ENCODE data around the gene THAP7. TPM values are rescaled to one million over a fixed set of nuclear protein-coding genes. Genes with fewer than 3 reads are reported as not detected.

Gene THAP7
- total and polyA plus RNA-seq, 9 of the 15 experiments (the other 6 are each of a cell fraction or from before 2014, with no cell fraction given): 7.9 to 263 (median 84.1) TPM

- no peak for TF ChIP-seq XRCC4 (IDR thresholded peaks at IDR 0.05; ENCODE audit: extremely low read depth, insufficient read depth, insufficient read length)
- no peak for TF ChIP-seq ZNF347 (CRISPR knock-in tag; IDR thresholded peaks at IDR 0.05; ENCODE audit: low read depth)
- TF ChIP-seq, protein P1, sequence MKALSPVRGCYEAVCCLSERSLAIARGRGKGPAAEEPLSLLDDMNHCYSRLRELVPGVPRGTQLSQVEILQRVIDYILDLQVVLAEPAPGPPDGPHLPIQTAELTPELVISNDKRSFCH (CRISPR knock-in tag; IDR thresholded peaks at IDR 0.05): no peak
- TF ChIP-seq, protein P1 (tag; IDR thresholded peaks at IDR 0.05): no peak
- no peak for TF ChIP-seq DMBX1 (CRISPR knock-in tag; IDR thresholded peaks at IDR 0.05; ENCODE audit: borderline replicate concordance)
- TF ChIP-seq TAF1 (IDR thresholded peaks at IDR 0.05; ENCODE audit: control insufficient read depth, extremely low read depth, insufficient read depth, low read length, severe bottlenecking): no peak
- TF ChIP-seq FOXP4 (CRISPR knock-in tag; IDR thresholded peaks at IDR 0.05; ENCODE audit: borderline replicate concordance): no peak
- no peak for TF ChIP-seq MXI1 (IDR thresholded peaks at IDR 0.05; ENCODE audit: low read depth, low read length)
- TF ChIP-seq CSDE1 (IDR thresholded peaks at IDR 0.05): no peak
- no peak for TF ChIP-seq CCNT2 (IDR thresholded peaks at IDR 0.05; ENCODE audit: borderline replicate concordance, extremely low read depth, insufficient read length, low read depth, low read length)
- TF ChIP-seq ZNF311 (CRISPR knock-in tag; IDR thresholded peaks at IDR 0.05): no peak
- TF ChIP-seq HINFP (tag; conservative IDR thresholded peaks at IDR 0.05; ENCODE audit: low read depth): no peak
- TF ChIP-seq HNRNPUL1 (IDR thresholded peaks at IDR 0.05; ENCODE audit: low read length): no peak
- peak; percentile 41 for TF ChIP-seq CHD1 (IDR thresholded peaks at IDR 0.05; ENCODE audit: low read length)
- TF ChIP-seq CBFA2T2 (conservative IDR thresholded peaks at IDR 0.05): no peak
- TF ChIP-seq, protein P2, sequence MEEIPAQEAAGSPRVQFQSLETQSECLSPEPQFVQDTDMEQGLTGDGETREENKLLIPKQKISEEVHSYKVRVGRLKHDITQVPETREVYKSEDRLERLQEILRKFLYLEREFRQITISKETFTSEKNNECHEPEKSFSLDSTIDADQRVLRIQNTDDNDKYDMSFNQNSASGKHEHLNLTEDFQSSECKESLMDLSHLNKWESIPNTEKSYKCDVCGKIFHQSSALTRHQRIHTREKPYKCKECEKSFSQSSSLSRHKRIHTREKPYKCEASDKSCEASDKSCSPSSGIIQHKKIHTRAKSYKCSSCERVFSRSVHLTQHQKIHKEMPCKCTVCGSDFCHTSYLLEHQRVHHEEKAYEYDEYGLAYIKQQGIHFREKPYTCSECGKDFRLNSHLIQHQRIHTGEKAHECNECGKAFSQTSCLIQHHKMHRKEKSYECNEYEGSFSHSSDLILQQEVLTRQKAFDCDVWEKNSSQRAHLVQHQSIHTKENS (CRISPR knock-in tag; IDR thresholded peaks at IDR 0.05): no peak
- TF ChIP-seq CEBPB (tag; IDR thresholded peaks at IDR 0.05): no peak
Observed at GRCh38 chr22:21047035-21047661, 45.2 kb upstream of the THAP7 start (continued).
